GM23338 (cell line): ENCODE measurements around the gene WWOX.

ENCODE experiments used
- CREB1 ChIP-seq: fragments of 250-450 bp; sonication (Bioruptor Pico); IDR thresholded peaks from 2 replicates; pipeline ENCODE4 v1.5.0; 2020; ENCODE audit warnings: low read depth, mild to moderate bottlenecking, moderate library complexity
- CTCF ChIP-seq, 2 experiments: fragments of 200-600 bp in 1 of 2; sonication (generic) in 1 of 2; conservative IDR thresholded peaks; 2 replicates each; pipeline versions ENCODE4 v1.5.1 to v1.6.1; 2016 to 2017; ENCODE audit warnings: antibody characterized with exemption in 2 of 2, low read depth in 2 of 2, mild to moderate bottlenecking in 2 of 2, moderate library complexity in 1 of 2
- ETS1 ChIP-seq: IDR thresholded peaks from 2 replicates; pipeline ENCODE4 v1.6.1; 2016; ENCODE audit warnings: antibody characterized with exemption
- EZH2 ChIP-seq: fragments of 200-600 bp; sonication (generic); IDR thresholded peaks from one replicate; pipeline ENCODE4 v1.8.0; 2017; ENCODE audit warnings: antibody characterized with exemption, mild to moderate bottlenecking, low read depth; ENCODE audit not compliant: unreplicated experiment
- EZH2phosphoT487 ChIP-seq: fragments of 200-600 bp; sonication (generic); IDR thresholded peaks from one replicate; pipeline ENCODE4 v1.8.1; 2018; ENCODE audit warnings: antibody characterized with exemption; ENCODE audit not compliant: unreplicated experiment
- JUNB ChIP-seq: IDR thresholded peaks from one replicate; pipeline ENCODE4 v1.6.1; 2016; ENCODE audit warnings: antibody characterized with exemption; ENCODE audit not compliant: unreplicated experiment
- NANOG ChIP-seq: IDR thresholded peaks from 2 replicates; pipeline ENCODE4 v1.6.1; 2016; ENCODE audit warnings: antibody characterized with exemption, borderline replicate concordance
- POLR2AphosphoS5 ChIP-seq: IDR thresholded peaks from 2 replicates; pipeline ENCODE4 v1.6.1; 2016; ENCODE audit warnings: antibody characterized with exemption, low read depth
- REST ChIP-seq: IDR thresholded peaks from one replicate; pipeline ENCODE4 v1.6.1; 2018; ENCODE audit warnings: antibody characterized with exemption; ENCODE audit not compliant: unreplicated experiment
- STAT1 ChIP-seq: IDR thresholded peaks from one replicate; pipeline ENCODE4 v1.6.1; 2016; ENCODE audit warnings: antibody characterized with exemption; ENCODE audit not compliant: unreplicated experiment
- ZNF114 ChIP-seq: fragments of 250-450 bp; sonication (Bioruptor Pico); IDR thresholded peaks from 2 replicates; pipeline ENCODE4 v1.5.0; 2020; ENCODE audit warnings: mild to moderate bottlenecking, moderate library complexity
- ZNF331 ChIP-seq: fragments of 250-450 bp; sonication (Bioruptor Pico); IDR thresholded peaks from 2 replicates; pipeline ENCODE4 v1.5.0; 2020; ENCODE audit warnings: low read depth, mild to moderate bottlenecking, moderate library complexity

- no peak for TF ChIP-seq POLR2AphosphoS5
- no peak for TF ChIP-seq CTCF (conservative IDR thresholded peaks at IDR 0.05; ENCODE audit: low read depth in 2 of 2)
- TF ChIP-seq EZH2 = no peak
- no peak for TF ChIP-seq REST
- TF ChIP-seq ETS1 = no peak
- no peak for TF ChIP-seq JUNB
- TF ChIP-seq EZH2phosphoT487 = no peak
- no peak for TF ChIP-seq STAT1
- TF ChIP-seq ZNF114 (CRISPR knock-in tag) = no peak
- TF ChIP-seq NANOG = no peak
- no peak for TF ChIP-seq ZNF331 (CRISPR knock-in tag)
- no peak for TF ChIP-seq CREB1 (CRISPR knock-in tag)
Observed at GRCh38 chr16:78416400-78416799, 316.9 kb downstream of the WWOX start.
